Hepatocyte (in vitro differentiated cells): ENCODE measurements around the gene LYPD6.

Experiments
- CTCF ChIP-seq: fragments of 200-600 bp; sonication (generic); IDR thresholded peaks from 2 replicates; pipeline ENCODE4 v1.5.1; 2016; ENCODE audit warnings: antibody characterized with exemption, mild to moderate bottlenecking; ENCODE audit not compliant: poor library complexity
- EZH2 ChIP-seq: fragments of 200-600 bp; sonication (generic); IDR thresholded peaks from 2 replicates; pipeline ENCODE4 v1.6.1; 2016; ENCODE audit warnings: antibody characterized with exemption, mild to moderate bottlenecking, borderline replicate concordance
- EZH2phosphoT487 ChIP-seq: fragments of 200-600 bp; sonication (generic); IDR thresholded peaks from one replicate; pipeline ENCODE4 v1.6.1; 2018; ENCODE audit warnings: antibody characterized with exemption, mild to moderate bottlenecking, low read depth, moderate library complexity; ENCODE audit not compliant: unreplicated experiment, severe bottlenecking

GRCh38 chr2:149330127-149331022 lies at the start of gene LYPD6:
- TF ChIP-seq EZH2 (no peak), CTCF (no peak), EZH2phosphoT487 (no peak)
